Endothelial cell (in vitro differentiated cells): ENCODE results near the gene SUPV3L1. TPM values are rescaled to one million over a fixed set of nuclear protein-coding genes. Genes with fewer than 3 reads are reported as not detected.
"Not testable (repeated sequence)": the region's sequence is repeated elsewhere in the genome, so short reads cannot be mapped to it uniquely, and the experiment has no call there.

Experiments used
- DNase-seq: peaks from one replicate; pipeline ENCODE4 v3.0.0; 2021; ENCODE audit warnings: low spot score
- H3K27ac Mint-ChIP-seq: one replicate; pipeline ENCODE4 v1.8.0; 2021; ENCODE audit warnings: mixed read lengths, inconsistent platforms; ENCODE audit not compliant: unreplicated experiment
- H3K27me3 Mint-ChIP-seq: one replicate; pipeline ENCODE4 v1.8.0; 2021; ENCODE audit warnings: mild to moderate bottlenecking, moderate library complexity, mixed read lengths, inconsistent platforms; ENCODE audit not compliant: unreplicated experiment
- H3K36me3 Mint-ChIP-seq: one replicate; pipeline ENCODE4 v1.8.0; 2021; ENCODE audit warnings: mild to moderate bottlenecking, low read depth, mixed read lengths, inconsistent platforms; ENCODE audit not compliant: unreplicated experiment
- H3K4me1 Mint-ChIP-seq: one replicate; pipeline ENCODE4 v1.8.0; 2021; ENCODE audit warnings: mild to moderate bottlenecking, mixed read lengths, inconsistent platforms; ENCODE audit not compliant: unreplicated experiment
- H3K4me3 Mint-ChIP-seq: one replicate; pipeline ENCODE4 v1.8.0; 2021; ENCODE audit warnings: mild to moderate bottlenecking, mixed read lengths, inconsistent platforms; ENCODE audit not compliant: unreplicated experiment
- H3K9me3 Mint-ChIP-seq: one replicate; pipeline ENCODE4 v1.8.0; 2021; ENCODE audit warnings: mixed read lengths, inconsistent platforms; ENCODE audit not compliant: unreplicated experiment
- total RNA-seq: library from RNA; stranded (reverse); fragmentation: NEBNext Ultra II Directional; extraction: Animal tissue kit (Norgen Biotek cat#: 25700); gene quantifications from one replicate; pipeline ENCODE4 v1.2.1, GENCODE V29; 2021; ENCODE audit not compliant: unreplicated experiment
- TF ChIP-seq, protein P1 (sequence below): fragments of 200-600 bp; sonication (generic); IDR thresholded peaks from one replicate; pipeline ENCODE4 v1.5.0; 2021; ENCODE audit warnings: antibody characterized with exemption; ENCODE audit not compliant: unreplicated experiment

Gene SUPV3L1
- total RNA-seq, 1 donor from 2014 or later = 31.7 TPM

- no peaks in the 10 kb centered on the region for H3K9me3 Mint-ChIP-seq
- peaks cover 3% of the 10 kb centered on the region for H3K27me3 Mint-ChIP-seq
- H3K4me1 Mint-ChIP-seq = peaks cover 10% of the 10 kb centered on the region
- DNase-seq = no peak
- no peak overlapping the region for H3K27ac Mint-ChIP-seq
- no peak overlapping the region for H3K4me3 Mint-ChIP-seq
- TF ChIP-seq, protein P1, sequence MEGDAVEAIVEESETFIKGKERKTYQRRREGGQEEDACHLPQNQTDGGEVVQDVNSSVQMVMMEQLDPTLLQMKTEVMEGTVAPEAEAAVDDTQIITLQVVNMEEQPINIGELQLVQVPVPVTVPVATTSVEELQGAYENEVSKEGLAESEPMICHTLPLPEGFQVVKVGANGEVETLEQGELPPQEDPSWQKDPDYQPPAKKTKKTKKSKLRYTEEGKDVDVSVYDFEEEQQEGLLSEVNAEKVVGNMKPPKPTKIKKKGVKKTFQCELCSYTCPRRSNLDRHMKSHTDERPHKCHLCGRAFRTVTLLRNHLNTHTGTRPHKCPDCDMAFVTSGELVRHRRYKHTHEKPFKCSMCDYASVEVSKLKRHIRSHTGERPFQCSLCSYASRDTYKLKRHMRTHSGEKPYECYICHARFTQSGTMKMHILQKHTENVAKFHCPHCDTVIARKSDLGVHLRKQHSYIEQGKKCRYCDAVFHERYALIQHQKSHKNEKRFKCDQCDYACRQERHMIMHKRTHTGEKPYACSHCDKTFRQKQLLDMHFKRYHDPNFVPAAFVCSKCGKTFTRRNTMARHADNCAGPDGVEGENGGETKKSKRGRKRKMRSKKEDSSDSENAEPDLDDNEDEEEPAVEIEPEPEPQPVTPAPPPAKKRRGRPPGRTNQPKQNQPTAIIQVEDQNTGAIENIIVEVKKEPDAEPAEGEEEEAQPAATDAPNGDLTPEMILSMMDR = no peak
- H3K36me3 Mint-ChIP-seq = no peaks in the 10 kb centered on the region
Observed at GRCh38 chr10:69246036-69246435, 66.0 kb downstream of the SUPV3L1 start.

DNA sequence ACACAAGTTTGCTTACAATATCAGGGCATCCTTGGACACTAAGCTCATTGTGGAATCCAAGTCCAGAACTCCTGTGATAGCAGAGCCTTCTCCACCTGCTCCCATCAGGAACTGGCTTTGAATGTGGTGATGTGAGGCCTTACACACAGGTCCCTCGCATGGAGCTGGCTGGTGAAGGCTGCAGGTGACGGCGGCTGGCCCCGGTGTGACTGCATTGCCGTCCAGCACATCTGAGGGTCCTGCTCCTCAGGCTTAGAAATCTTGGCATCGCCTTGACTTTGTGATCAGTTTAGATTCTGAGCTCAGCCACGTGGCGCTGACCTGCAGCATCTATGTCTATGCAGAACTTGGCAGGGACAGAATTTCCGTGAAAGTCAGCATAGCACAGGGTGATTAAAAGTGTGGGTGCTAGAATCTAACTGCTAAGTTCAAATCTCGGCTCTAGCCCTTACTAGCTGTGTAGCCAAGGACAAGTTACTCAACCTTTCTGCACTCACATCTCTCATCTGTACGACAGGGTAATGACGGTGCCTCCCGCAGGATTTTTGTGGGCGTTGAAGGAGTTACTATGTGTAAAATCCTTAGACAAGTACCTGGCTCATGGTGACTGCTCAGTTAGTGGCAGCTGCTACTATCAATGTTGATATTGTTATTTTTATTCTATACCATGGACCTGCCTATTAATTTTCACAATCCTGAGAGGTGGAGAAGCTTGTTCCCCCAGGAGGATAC lies 66.7 kb downstream of the SUPV3L1 start:
- no peak overlapping the region for H3K4me3 Mint-ChIP-seq
- H3K27ac Mint-ChIP-seq = no peak overlapping the region
- peaks cover 3% of the 10 kb centered on the region for H3K27me3 Mint-ChIP-seq
- TF ChIP-seq, protein P1 = no peak
- no peaks in the 10 kb centered on the region for H3K9me3 Mint-ChIP-seq
- no peak for DNase-seq
- peaks cover 10% of the 10 kb centered on the region for H3K4me1 Mint-ChIP-seq
- H3K36me3 Mint-ChIP-seq = no peaks in the 10 kb centered on the region

DNA sequence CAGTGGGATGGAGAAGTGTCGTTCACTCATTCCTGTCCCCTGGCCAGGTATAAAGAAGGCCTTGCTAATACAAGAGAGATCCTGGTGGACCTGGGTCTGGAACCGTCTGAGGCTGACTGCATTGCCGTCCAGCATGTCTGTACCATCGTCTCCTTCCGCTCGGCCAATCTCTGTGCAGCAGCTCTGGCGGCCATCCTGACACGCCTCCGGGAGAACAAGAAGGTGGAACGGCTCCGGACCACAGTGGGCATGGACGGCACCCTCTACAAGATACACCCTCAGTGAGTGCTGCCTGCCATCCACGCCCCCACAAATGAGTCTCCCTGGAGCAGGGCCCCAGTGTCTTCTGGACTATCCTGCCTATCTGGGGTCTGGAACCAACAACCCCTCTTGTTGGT lies 67.3 kb downstream of the SUPV3L1 start:
- no peak for DNase-seq
- TF ChIP-seq, protein P1 = no peak
- Mint-ChIP-seq H3K4me1 (peaks cover 10% of the 10 kb centered on the region), H3K36me3 (no peaks in the 10 kb centered on the region), H3K27ac (no peak overlapping the region), H3K4me3 (no peak overlapping the region), H3K9me3 (no peaks in the 10 kb centered on the region), H3K27me3 (peaks cover 3% of the 10 kb centered on the region)

GRCh38 chr10:69248117-69248730 lies 68.2 kb downstream of the SUPV3L1 start:
- Mint-ChIP-seq H3K27ac (no peak overlapping the region), H3K9me3 (no peaks in the 10 kb centered on the region), H3K36me3 (no peaks in the 10 kb centered on the region), H3K4me1 (peaks cover 10% of the 10 kb centered on the region), H3K27me3 (peaks cover 5% of the 10 kb centered on the region), H3K4me3 (no peak overlapping the region)
- DNase-seq = no peak
- TF ChIP-seq, protein P1 = no peak

- DNase-seq = no peak
- peaks cover 6% of the 10 kb centered on the region for H3K4me1 Mint-ChIP-seq
- H3K9me3 Mint-ChIP-seq = no peaks in the 10 kb centered on the region
- no peaks in the 10 kb centered on the region for H3K36me3 Mint-ChIP-seq
- H3K27me3 Mint-ChIP-seq = peaks cover 4% of the 10 kb centered on the region
- no peak overlapping the region for H3K4me3 Mint-ChIP-seq
- TF ChIP-seq, protein P1 = no peak
- H3K27ac Mint-ChIP-seq = no peak overlapping the region
Observed at GRCh38 chr10:69250041-69250440, 70.0 kb downstream of the SUPV3L1 start.

DNA sequence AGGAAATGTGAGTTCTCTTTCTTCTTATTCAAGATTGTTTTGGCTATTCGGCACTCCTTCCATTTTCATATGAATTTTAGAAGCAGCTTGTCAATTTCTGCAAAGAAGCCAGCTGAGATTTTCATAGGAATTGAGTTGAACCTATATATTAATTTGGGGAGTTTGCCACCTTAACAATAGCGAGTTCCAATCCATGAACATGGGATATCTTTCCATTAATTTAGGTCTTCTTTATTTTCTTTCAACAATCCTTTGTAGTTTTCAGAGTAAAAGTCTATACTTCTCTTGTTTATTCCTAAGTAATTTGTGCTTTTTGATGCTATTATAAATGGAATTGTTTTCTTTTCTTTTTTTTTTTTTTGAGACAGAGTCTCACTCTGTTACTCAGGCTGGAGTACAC lies 71.4 kb downstream of the SUPV3L1 start:
- H3K36me3 Mint-ChIP-seq, DNase-seq, H3K9me3 Mint-ChIP-seq, H3K27me3 Mint-ChIP-seq, H3K4me1 Mint-ChIP-seq, H3K4me3 Mint-ChIP-seq, H3K27ac Mint-ChIP-seq: not testable (repeated sequence)
